Neural progenitor cell (in vitro differentiated cells): ENCODE measurements around the gene ALDH1L1.

ENCODE experiments used
- EZH2phosphoT487 ChIP-seq: fragments of 200-600 bp; sonication (generic); IDR thresholded peaks from 2 replicates; pipeline ENCODE4 v1.6.1; 2017; ENCODE audit warnings: antibody characterized with exemption
- TF ChIP-seq, protein P1 (sequence below): fragments of 200-600 bp; sonication (generic); IDR thresholded peaks from 2 replicates; pipeline ENCODE4 v1.5.1; 2017; ENCODE audit warnings: antibody characterized with exemption, mild to moderate bottlenecking

GRCh38 chr3:126102530-126102951 is 77.8 kb downstream of the ALDH1L1 start:
- TF ChIP-seq, protein P1, sequence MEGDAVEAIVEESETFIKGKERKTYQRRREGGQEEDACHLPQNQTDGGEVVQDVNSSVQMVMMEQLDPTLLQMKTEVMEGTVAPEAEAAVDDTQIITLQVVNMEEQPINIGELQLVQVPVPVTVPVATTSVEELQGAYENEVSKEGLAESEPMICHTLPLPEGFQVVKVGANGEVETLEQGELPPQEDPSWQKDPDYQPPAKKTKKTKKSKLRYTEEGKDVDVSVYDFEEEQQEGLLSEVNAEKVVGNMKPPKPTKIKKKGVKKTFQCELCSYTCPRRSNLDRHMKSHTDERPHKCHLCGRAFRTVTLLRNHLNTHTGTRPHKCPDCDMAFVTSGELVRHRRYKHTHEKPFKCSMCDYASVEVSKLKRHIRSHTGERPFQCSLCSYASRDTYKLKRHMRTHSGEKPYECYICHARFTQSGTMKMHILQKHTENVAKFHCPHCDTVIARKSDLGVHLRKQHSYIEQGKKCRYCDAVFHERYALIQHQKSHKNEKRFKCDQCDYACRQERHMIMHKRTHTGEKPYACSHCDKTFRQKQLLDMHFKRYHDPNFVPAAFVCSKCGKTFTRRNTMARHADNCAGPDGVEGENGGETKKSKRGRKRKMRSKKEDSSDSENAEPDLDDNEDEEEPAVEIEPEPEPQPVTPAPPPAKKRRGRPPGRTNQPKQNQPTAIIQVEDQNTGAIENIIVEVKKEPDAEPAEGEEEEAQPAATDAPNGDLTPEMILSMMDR, result no peak
- no peak for TF ChIP-seq EZH2phosphoT487
